HL-60 (cell line): ENCODE measurements around the gene CEACAM21.

ENCODE experiments used
- DNase-seq, 2 experiments: peaks; one replicate each; pipeline ENCODE4 v3.0.0-alpha.2; 2010 to 2020; ENCODE audit warnings: low read depth in 1 of 2, low spot score in 1 of 2
- H3K27ac ChIP-seq: fragments of 250-450 bp; sonication (Bioruptor Pico); replicated peaks from 2 replicates; pipeline ENCODE4 v1.5.1; 2020; ENCODE audit warnings: mild to moderate bottlenecking, moderate library complexity
- H3K27me3 ChIP-seq: fragments of 250-450 bp; sonication (Bioruptor Pico); 2 replicates; pipeline ENCODE4 v1.5.1; 2021; ENCODE audit warnings: mild to moderate bottlenecking, moderate library complexity; ENCODE audit not compliant: insufficient read depth, poor library complexity, severe bottlenecking
- H3K4me3 ChIP-seq: replicated peaks from 2 replicates; pipeline ENCODE4 v1.5.1; 2011; ENCODE audit warnings: mild to moderate bottlenecking, control low read depth, low read length; ENCODE audit not compliant: insufficient read depth
- GABPA ChIP-seq: IDR thresholded peaks from 2 replicates; pipeline ENCODE4 v1.6.1; 2012; ENCODE audit warnings: low read depth
- POLR2AphosphoS5 ChIP-seq: IDR thresholded peaks from 2 replicates; pipeline ENCODE4 v1.6.1; 2012; ENCODE audit warnings: low read depth
- SPI1 ChIP-seq: IDR thresholded peaks from 2 replicates; pipeline ENCODE4 v1.6.1; 2012; ENCODE audit warnings: low read depth, mild to moderate bottlenecking, borderline replicate concordance
- TF ChIP-seq, protein P1 (sequence below): IDR thresholded peaks from one replicate; pipeline ENCODE4 v1.5.1; 2011; ENCODE audit warnings: low read length, control low read depth, inconsistent platforms; ENCODE audit not compliant: insufficient read depth
- TF ChIP-seq, protein P2 (sequence below): IDR thresholded peaks from 2 replicates; pipeline ENCODE4 v1.6.1; 2012; ENCODE audit warnings: low read depth; ENCODE audit not compliant: insufficient replicate concordance

CEACAM21 gene

DNA sequence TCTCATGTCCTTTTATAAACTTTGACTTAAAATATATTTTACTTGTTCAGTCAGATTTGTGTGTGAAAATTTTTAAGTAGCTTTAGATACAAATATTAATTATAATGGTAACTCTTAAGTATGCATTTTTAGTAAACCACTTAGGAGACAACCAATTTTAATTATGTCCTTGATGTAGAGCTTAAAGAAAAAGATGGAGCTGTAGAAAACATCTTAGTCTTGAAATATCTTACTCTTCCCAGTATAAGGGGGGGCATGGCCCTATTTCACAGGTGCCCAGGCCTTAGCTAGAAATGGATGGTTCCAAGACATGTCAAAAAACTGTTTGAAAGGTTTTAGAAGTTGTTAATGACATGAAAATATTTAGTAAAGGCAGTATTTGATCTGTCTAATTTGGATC is 43.4 kb upstream of the CEACAM21 start:
- H3K4me3 ChIP-seq: no peak overlapping the region
- TF ChIP-seq SPI1 (no peak), GABPA (no peak), POLR2AphosphoS5 (no peak)
- TF ChIP-seq, protein P1, sequence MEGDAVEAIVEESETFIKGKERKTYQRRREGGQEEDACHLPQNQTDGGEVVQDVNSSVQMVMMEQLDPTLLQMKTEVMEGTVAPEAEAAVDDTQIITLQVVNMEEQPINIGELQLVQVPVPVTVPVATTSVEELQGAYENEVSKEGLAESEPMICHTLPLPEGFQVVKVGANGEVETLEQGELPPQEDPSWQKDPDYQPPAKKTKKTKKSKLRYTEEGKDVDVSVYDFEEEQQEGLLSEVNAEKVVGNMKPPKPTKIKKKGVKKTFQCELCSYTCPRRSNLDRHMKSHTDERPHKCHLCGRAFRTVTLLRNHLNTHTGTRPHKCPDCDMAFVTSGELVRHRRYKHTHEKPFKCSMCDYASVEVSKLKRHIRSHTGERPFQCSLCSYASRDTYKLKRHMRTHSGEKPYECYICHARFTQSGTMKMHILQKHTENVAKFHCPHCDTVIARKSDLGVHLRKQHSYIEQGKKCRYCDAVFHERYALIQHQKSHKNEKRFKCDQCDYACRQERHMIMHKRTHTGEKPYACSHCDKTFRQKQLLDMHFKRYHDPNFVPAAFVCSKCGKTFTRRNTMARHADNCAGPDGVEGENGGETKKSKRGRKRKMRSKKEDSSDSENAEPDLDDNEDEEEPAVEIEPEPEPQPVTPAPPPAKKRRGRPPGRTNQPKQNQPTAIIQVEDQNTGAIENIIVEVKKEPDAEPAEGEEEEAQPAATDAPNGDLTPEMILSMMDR: no peak
- TF ChIP-seq, protein P2, sequence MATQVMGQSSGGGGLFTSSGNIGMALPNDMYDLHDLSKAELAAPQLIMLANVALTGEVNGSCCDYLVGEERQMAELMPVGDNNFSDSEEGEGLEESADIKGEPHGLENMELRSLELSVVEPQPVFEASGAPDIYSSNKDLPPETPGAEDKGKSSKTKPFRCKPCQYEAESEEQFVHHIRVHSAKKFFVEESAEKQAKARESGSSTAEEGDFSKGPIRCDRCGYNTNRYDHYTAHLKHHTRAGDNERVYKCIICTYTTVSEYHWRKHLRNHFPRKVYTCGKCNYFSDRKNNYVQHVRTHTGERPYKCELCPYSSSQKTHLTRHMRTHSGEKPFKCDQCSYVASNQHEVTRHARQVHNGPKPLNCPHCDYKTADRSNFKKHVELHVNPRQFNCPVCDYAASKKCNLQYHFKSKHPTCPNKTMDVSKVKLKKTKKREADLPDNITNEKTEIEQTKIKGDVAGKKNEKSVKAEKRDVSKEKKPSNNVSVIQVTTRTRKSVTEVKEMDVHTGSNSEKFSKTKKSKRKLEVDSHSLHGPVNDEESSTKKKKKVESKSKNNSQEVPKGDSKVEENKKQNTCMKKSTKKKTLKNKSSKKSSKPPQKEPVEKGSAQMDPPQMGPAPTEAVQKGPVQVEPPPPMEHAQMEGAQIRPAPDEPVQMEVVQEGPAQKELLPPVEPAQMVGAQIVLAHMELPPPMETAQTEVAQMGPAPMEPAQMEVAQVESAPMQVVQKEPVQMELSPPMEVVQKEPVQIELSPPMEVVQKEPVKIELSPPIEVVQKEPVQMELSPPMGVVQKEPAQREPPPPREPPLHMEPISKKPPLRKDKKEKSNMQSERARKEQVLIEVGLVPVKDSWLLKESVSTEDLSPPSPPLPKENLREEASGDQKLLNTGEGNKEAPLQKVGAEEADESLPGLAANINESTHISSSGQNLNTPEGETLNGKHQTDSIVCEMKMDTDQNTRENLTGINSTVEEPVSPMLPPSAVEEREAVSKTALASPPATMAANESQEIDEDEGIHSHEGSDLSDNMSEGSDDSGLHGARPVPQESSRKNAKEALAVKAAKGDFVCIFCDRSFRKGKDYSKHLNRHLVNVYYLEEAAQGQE: no peak
- no peaks in the 10 kb centered on the region for H3K27me3 ChIP-seq
- peak overlapping the region; percentile 49; the same call in 1 of the 2 replicates for H3K27ac ChIP-seq
- no peak for DNase-seq

DNA sequence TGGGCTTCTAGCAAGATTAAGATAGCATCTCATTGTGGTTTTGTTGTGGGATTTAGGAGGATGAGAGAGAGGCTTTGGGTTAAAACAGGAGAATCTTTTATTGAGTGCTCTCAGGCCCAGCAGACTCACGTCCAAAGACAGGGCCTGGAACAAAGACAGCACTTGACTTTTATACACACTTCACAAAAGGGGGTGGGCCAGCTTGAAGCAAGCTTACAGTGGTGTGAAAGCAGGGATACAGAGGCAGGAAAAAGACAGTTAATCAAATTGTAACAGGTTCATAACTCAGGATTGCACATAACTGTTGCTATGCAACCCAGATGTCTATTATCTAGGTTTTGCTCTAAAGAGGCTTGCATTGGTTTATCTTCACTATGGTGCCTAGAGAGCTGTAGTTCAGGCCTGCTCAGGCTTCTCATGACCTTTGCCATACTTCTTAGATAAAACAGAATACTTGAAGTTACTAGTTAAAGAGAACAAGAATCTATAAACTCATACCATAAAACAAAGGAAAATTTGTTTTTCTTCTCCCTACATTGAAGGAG is 42.2 kb upstream of the CEACAM21 start:
- no peaks in the 10 kb centered on the region for H3K27me3 ChIP-seq
- DNase-seq: no peak
- no peak overlapping the region for H3K4me3 ChIP-seq
- no peak overlapping the region for H3K27ac ChIP-seq
- TF ChIP-seq POLR2AphosphoS5 (no peak), GABPA (no peak), SPI1 (no peak)
- TF ChIP-seq, protein P1: no peak
- TF ChIP-seq, protein P2: no peak

DNA sequence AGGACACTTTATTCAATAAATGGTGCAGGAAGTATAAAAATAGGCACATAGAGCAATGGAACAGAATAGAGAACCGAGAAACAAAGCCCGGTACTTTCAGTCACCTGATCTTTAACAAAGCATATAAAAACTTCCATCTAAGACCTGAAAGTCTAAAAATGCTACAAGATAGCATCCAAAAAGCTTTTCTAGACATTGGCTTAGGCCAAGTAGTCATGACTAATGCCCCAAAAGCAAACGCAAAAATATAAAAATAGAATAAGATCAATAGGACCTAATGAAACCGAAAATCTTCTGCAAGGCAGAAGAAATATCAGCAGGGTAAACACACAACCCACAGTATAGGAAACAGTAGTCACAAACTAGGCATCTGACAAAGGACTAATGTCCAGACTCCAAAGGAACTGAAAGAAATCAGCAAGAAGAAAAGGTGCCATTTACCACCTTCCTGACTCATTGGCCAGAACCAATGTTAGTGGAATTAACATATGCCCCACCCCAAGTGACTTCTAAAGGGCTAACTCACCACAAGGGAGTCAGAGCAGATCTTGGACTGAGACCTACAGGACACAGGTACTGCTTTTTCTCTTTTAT is 40.8 kb upstream of the CEACAM21 start:
- H3K27me3 ChIP-seq: no peaks in the 10 kb centered on the region
- TF ChIP-seq, protein P2: no peak
- TF ChIP-seq, protein P1: no peak
- no peak for TF ChIP-seq GABPA
- no peak for TF ChIP-seq SPI1
- no peak for TF ChIP-seq POLR2AphosphoS5
- no peak overlapping the region for H3K27ac ChIP-seq
- DNase-seq: no peak
- no peak overlapping the region for H3K4me3 ChIP-seq
